Measurements from ENCODE around the gene CXorf65.

The CXorf65 gene

DNA sequence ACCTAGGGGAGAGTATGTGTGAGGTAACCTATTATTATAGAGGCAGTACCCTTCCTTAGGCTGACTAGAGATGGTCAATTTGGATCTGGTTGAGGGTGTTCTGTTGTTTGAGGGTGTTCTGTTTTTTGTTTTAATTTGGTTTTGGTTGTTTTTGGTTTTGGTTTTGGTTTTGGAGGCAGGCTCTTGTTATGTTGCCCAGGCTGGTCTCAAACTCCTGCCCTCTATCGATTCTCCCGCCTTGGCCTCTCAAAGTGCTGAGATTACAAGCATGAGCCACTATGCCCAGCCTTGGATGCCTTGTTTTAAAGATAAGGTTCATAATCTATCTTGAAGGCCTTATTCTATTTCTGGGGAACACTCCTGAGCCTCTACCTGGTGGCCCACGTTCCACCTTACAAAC is 912 bp downstream of the CXorf65 start:
- DNase-seq, result no peak

DNA sequence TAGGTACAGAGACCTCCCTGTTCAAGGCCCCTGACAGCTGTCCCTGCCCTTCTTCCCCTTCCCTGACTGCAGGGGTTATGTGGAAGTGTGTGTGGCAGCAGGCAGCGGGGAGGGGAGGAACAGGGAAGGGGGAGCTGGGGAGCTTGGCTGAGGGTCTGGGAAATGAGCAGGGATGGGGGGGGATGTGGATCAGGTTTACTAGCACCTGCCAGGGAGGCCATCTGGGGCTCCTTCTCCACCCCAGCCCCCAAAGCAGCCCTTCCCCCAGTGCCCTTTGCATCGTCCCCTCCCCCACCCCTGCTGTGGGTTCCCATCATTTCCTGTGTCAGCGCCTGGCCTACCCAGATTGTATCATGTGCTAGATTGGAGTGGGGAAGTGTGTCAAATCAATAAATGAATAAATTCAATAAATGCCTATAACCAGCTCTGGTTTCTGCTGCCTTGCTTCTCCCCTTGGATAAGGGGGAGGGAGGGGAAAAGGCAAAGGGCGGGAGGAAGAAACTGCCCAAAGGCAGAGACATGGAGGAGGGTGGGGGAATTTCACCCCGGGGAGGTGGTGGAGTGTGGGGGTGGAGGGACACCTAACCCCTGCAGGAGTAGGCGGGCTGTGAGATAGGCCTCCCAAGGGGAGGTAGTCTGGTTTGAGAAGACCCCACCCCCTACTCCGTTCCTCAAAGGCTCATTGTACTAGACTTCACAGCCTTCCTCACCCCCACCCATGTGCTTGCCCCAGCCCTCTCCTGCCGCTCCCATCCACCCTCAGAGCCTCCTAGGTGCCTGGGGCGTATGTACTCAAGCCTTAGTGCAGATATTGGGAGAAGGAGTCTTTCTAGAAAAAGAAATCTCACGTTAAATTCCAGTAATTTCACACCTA is 3.2 kb downstream of the CXorf65 start:
- no peak for DNase-seq

DNA sequence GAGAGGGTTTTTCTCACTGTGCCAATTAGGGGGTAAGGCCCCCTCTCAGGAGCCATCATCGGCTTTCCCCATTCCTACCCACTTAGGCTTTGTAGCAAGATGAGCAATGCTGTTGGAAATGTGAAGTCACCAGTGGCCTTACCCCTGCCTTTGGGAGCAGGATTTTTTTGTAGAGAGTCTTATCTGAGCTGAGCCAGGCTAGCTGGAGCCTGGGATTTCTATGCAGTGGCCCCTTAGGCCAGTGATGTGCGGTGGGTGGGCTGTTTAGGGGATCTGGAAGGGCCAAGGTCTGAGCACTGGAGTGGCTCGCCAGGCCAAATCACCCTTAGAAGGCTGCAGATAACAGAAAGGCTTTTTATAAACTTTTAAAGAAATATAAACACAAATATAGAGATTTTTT is 4.2 kb downstream of the CXorf65 start:
- no peak for DNase-seq

DNA sequence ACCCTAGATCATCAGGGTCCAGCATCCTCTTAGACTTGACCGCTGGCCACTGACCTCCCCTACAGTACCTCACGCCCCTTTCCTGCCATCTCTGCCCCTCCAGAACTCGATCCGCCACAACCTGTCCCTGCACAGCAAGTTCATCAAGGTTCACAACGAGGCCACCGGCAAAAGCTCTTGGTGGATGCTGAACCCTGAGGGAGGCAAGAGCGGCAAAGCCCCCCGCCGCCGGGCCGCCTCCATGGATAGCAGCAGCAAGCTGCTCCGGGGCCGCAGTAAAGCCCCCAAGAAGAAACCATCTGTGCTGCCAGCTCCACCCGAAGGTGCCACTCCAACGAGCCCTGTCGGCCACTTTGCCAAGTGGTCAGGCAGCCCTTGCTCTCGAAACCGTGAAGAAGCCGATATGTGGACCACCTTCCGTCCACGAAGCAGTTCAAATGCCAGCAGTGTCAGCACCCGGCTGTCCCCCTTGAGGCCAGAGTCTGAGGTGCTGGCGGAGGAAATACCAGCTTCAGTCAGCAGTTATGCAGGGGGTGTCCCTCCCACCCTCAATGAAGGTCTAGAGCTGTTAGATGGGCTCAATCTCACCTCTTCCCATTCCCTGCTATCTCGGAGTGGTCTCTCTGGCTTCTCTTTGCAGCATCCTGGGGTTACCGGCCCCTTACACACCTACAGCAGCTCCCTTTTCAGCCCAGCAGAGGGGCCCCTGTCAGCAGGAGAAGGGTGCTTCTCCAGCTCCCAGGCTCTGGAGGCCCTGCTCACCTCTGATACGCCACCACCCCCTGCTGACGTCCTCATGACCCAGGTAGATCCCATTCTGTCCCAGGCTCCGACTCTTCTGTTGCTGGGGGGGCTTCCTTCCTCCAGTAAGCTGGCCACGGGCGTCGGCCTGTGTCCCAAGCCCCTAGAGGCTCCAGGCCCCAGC is 5.7 kb downstream of the CXorf65 start:
- no peak for DNase-seq

DNA sequence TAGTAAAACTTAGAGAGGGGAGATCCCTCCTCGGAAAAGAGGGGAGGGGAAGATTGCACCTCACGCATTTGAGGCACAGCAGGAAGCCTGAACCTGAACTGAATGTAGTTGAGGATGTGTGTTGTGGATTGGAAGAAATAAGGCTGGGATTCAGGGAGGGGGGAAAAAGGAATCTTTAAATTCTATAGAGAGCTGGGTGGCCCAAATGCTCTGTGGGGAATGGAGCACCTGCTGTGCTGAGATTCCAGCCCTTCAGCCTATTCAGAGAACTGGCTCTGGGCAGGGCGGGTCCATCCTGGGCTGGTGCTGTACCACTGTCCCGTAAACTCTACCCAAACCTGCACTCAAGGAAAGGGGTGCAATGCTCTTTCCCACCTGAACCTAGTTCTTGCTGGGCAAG is 6.8 kb downstream of the CXorf65 start:
- DNase-seq, result no peak

DNA sequence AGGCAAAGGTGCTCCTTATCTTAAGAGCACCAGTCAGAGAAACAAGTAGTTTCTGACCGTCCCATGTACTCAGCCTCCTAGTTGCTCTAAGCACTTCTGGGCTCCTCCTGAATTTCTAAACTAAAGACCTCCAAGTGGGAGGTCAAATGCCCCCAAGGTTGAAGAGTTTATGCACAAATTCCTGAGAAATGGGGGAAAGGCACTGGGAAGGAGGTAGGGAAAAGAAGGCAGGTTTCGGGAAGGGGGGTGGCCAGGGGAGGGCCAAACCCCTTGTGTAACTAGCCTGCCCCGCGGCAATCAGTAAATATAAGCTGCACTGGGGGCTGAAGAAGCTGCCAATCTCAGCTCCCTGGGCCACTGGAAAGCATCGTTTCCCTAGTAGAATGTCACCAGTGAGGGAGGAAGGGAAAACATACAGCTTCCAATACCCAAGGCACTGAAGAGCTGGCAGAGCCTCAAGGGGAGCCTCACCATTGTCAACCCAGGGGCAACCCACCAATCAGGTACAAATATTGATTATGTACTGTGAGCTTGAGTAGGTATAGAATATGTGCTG is 7.5 kb downstream of the CXorf65 start:
- DNase-seq, result no peak

DNA sequence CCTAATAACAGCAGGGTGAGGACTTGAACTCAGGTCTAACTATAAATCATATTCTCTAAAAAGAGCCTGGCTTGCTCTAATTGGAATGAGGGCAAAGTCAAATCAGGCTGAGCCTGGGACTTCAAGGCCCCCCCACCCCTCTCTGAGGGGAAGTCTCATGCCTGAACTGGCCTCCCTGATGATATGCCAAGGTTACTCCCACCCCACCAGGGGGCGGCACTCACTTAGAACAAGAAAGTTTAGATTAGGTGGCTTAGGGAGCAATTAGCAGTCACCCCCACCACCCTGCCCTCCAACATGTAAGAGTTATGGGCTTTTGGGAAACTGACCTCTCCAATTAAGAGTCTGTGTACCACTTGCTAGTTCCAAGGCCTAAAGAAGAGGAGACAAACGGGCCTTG is 8.2 kb downstream of the CXorf65 start:
- no peak for DNase-seq

DNA sequence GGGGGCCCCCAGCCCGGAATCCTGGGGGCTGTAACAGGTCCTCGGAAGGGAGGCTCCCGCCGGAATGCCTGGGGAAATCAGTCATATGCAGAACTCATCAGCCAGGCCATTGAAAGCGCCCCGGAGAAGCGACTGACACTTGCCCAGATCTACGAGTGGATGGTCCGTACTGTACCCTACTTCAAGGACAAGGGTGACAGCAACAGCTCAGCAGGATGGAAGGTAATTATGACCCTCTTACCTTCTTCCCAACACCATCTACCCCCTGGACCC is 9.8 kb downstream of the CXorf65 start:
- DNase-seq, result no peak

DNA sequence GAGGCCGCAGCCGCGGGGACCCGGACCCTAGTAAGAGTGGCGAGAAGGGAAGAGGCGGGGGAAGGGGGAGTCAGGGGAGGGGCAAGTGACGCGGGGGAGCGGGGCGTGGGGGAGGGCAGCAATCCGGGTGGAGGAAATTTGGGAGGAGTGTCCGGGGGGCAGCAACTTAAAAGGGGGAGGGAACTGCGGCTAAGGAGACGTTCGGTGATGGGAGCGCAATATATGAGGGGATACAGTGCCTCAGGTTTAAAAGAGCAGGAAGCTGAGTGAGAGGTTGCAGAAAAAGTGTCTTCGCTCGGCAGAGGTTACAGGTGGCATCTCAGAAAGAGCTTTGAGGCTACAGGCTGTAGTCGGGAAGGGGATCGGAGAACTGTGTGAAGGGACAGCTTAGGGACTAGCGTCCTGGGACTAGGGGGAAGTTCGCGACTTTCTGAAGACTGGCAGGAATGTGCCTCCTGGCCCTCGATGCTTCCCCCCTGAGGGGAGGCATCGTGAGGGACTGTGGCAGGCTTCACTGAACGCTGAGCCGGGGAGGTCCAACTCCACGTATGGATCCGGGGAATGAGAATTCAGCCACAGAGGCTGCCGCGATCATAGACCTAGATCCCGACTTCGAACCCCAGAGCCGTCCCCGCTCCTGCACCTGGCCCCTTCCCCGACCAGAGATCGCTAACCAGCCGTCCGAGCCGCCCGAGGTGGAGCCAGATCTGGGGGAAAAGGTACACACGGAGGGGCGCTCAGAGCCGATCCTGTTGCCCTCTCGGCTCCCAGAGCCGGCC is 10.4 kb downstream of the CXorf65 start:
- no peak for DNase-seq

DNA sequence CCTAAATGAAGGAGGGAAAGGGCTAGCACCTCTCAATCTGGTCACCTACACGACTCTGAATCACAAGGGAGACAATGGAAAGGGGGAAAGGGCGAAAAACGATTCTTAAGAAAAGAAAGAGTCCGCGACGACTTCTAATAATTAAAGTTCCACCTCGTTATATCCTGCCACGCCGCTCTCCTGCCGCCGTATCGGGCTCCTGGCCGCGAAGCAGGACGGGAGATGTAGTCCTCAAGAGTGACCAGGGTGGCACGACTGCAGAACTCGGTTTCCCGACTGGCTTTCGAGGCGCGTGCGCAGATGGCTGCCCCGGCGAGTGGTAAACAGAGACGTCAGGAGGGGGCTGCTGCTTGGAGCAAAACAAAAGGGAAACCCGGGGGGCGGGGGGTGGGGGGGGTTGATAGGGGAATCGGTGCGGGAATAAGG is 11.0 kb downstream of the CXorf65 start, which contains the start of gene FOXO4:
Gene FOXO4, plus strand, starts transcription at position 297 of the 426 bp plus-strand sequence. CDS start 678 bp downstream, outside the sequence.
- peak; percentile 55 for DNase-seq

DNA sequence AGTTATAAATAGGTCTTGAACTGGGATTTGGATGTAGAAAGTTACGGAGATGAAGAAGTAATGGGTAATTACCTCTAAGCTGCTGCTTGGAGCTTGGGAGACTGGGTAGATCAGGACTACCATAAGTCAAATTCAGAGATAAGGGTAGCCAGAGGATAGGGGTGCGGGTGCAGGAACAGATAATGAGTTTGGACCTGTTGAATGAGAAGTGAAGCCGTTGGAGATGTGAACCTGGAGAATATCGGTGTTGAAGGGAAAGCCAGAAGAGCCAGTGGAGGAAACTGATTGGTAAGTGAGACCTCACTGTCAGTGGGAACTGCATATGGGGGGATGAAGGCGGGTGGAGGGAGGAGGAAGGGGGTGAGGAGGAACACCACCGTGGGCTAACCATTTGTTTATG is 11.5 kb downstream of the CXorf65 start:
- DNase-seq, result no peak

DNA sequence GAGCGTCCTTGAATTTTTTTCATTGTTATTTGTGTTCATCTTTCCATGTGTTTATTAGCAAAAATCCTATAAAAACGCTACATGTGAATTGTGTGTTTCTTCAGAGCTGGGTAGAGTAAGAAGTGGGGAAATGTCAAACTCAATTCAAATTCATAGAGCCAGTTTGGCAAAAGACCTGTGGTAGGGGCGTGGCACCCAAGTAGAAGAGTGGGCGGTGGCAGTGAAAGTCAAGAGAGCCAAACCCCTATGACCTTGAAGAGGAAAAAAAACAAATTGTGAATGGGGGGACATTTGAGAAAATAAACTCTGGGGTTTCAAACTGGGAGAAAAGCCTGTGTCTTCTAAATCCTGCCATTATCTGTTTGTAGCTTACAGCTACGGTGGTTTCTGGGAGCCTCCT is 15.3 kb downstream of the CXorf65 start:
- no peak for DNase-seq

DNA sequence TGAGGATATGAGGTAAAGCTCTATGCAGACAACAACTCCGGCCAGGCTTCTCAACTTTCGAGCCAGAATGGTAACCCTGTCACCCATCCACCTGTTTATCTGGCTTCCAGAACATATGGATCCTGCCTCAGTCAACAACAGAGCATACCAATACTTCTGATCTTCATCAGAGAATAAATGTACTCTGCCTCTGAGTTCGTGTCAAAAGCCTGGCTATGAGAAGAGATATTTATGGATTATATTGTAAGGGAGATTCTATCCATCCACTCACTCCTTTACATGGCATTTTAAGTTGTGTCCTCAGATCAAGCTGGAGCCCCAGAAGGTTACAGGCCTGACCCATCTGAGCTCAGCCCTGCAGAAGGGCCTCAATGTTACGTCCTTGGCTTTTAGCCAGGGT is 20.6 kb downstream of the CXorf65 start:
- DNase-seq, result no peak

DNA sequence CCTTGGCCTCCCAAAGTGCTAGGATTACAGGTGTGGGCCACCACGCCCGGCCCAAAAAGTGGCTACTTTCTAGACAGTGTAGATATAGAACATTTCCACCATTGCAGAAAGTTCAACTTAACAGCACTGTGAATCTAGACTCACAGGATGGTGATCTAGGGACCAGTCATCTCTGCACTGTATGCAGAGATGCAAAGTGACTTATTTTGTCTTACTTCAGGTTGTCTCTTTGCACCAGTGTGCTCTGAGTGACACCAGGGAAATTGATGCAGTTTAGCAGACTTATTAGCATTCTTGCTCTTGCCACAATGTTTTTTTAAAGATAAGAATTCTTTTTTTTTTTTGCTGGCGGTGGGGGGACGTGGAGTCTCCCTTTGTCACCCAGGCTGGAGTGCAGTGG is 23.7 kb downstream of the CXorf65 start:
- DNase-seq, result no peak

DNA sequence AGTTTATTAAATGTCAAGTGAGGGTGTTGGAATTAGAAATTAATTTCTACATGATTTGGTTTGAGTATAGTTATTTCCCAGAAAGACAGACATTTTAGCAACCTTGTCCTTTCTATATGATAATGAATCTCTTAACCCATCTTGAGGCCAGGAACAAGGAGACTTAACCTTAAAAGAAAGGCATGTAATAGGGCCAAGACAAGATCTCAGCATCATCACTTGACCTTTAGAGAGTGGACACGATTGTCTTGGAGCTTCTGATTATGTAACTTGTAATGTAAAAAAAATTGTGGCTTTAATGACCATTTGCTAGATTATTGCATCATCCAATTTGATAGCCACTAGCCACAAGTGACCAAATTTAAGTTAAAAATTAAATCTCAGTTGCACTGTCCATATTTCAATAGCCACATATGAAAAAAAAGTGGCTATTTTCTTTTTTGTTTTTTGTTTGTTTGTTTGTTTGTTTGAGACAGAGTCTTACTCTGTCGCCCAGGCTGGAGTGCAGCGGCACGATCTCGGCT is 24.4 kb downstream of the CXorf65 start:
- DNase-seq, result no peak

DNA sequence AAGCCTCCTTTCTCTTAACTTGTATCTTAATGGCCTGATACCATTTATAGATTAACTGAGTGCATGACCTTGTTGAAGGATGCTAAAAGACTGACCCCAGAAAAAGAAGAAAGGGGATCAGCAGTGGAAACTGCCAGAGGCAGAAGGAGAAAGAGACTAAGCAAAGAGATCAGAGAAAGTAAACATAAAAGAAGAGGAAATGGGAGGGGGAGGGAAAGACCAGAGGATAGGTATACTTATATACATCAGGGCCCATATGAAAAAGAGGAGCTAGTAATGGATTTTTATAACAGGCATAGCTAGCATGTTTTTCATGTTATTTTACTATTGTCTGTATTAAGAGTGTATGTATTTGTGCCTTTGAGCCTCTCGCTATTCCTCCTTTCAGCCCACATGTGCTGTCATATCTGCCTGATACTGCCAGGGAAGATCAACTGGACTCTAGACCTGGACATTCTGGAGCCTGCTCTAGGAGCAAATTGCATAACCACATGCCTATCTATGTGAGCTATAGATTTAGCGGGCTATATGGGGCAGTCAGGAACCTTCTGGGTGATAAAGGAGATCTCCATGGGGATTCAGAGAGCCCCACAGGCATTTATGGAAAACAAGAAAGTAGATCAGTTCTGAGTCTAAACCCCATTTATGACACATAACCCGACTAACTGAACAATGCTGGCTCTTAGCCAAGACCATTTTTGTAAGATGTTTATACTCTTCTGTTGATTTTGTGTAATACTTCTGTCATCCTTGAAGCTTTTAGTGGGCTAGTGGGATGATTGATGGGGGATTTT is 25.0 kb downstream of the CXorf65 start:
- DNase-seq, result no peak

DNA sequence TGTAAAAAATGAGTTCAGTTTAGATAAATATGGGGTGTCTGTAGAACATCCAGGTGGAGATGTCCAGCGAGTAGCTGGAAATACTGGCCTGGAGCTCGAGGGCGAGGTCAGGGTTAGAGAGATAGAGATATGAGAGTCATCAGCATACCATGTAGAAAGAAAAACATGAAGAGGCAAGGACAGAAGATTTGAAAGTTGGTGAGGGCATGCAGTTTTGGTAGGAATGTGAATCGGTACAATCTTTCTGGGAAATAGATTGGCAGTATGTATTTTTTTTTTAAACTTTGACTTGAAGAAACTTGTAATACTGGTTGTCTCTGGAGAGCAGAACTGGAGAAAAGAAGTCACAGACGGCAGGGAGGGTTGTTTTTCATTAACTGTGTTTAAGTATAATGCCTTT is 36.0 kb downstream of the CXorf65 start:
- no peak for DNase-seq

DNA sequence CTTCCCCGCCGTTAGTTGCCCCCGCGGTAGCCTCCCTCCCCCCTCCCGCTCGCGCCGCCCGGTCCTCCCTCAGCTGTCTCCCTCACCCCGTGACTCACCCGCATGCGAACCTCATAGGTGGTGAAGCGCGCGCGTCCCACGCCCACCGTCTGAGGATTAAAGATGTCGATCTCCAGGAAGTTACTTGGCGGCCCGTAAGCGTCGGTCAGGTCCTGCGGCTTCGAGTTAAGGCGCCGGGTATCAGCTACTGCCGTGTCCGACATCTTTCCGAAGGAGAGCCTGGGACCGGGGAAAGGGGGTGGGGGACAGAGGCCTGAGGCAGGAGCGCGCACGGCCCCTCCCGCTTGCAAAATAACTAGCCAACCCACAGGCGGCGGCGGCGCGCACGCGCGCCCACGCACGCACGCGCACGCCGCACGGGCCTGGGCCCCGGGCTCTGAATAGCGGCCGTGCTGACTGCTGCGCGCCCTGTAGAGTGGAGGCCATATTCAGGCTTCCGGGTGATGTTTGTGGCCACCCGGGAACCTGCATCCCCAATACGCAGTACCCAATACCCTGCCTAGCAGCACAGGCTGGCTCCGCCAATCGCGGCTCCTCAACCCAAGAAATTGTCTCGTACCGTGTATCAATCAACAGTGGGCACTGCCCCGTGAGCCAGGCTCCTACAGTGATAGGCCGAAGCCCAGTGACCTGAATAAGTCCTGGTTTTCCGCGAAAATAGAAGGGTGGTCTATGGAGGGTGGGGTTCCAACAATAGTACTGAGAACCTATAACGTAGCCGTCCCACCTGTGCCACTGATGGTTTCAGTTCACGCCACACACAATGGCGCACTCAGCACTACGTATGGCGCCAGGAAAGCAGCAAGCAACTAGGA is 38.3 kb downstream of the CXorf65 start, which contains the start of gene SNX12:
Gene SNX12, minus strand, starts transcription at position 291 of the 875 bp plus-strand sequence. Its CDS starts 28 bp downstream, at position 263.
- DNase-seq, result peak; percentile 50

DNA sequence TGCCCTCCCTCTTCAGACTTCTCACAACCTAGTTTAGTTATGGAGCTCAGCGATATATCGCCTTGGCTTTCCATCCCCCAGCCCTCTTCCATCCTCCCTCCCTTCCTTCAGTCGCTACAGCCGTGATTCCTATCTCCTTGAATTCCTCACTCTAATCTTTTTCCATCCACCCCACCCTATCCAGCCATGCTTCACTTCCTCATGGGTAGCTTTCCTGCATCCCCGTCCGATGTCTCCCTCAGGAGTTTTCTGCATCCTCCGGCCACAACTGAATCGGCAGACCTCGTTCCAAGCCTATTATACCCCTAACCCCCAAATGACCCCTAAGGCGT is 38.9 kb downstream of the CXorf65 start:
- no peak for DNase-seq

DNA sequence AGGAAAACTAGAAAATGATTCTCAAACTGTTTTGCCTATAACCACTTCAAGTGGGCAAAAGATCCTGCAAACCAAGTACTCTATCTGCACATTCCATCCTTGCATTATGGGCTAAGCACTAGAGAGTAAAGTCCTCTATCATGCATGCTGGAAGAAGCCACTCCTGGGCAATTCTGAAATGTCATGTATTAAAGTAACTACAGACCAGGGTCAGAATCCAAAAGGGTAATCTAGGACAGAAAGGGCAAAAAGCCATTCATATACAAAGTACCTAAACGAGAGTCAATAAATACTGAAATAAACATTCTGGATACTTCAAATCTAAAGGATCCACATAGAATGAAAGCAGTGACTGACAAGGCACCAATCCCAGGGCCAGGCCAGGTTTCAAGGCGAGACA is 39.5 kb downstream of the CXorf65 start:
- DNase-seq, result no peak

DNA sequence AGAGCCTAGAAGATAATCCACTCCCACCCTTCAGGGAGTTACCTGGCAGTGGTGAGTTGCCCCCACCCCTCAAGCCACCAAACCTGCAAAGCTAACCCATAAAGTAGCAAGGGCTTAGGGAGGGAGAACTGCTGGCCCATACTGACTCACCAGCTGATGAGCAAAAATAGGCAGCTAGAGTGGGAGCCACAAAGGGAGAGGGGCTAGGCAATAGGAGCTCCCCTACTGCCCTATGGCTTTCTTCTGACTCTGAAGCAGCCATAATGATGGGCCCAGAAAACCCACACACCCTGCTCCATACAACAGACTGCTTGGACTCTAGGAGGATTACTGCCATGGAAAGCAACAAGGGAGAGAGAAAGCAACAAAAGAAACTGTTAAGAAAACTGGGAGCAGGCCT is 46.4 kb downstream of the CXorf65 start:
- no peak for DNase-seq
